Skeletal muscle satellite cell (primary cell): ENCODE data around the gene MAN2A1.

Experiments
- H3K27me3 ChIP-seq: 2 replicates; pipeline ENCODE4 v1.7.0; 2013; ENCODE audit warnings: low read length; ENCODE audit not compliant: control insufficient read depth, insufficient read depth
- H3K36me3 ChIP-seq: 2 replicates; pipeline ENCODE4 v1.7.0; 2013; ENCODE audit warnings: mild to moderate bottlenecking, control low read depth, low read length; ENCODE audit not compliant: insufficient read depth
- H3K4me1 ChIP-seq: 2 replicates; pipeline ENCODE4 v1.7.0; 2013; ENCODE audit warnings: low read length; ENCODE audit not compliant: control insufficient read depth, insufficient read depth
- H3K4me2 ChIP-seq: 2 replicates; pipeline ENCODE4 v1.7.0; 2013; ENCODE audit warnings: mild to moderate bottlenecking, low read length
- H3K4me3 ChIP-seq: 2 replicates; pipeline ENCODE4 v1.7.0; 2013; ENCODE audit warnings: low read length
- H3K9ac ChIP-seq: 2 replicates; pipeline ENCODE4 v1.7.0; 2013; ENCODE audit warnings: mild to moderate bottlenecking, low read depth, low read length, moderate library complexity
- H3K9me3 ChIP-seq: replicated peaks from 2 replicates; pipeline ENCODE4 v1.7.0; 2013; ENCODE audit warnings: mild to moderate bottlenecking, control low read depth, low read length

MAN2A1 gene

DNA sequence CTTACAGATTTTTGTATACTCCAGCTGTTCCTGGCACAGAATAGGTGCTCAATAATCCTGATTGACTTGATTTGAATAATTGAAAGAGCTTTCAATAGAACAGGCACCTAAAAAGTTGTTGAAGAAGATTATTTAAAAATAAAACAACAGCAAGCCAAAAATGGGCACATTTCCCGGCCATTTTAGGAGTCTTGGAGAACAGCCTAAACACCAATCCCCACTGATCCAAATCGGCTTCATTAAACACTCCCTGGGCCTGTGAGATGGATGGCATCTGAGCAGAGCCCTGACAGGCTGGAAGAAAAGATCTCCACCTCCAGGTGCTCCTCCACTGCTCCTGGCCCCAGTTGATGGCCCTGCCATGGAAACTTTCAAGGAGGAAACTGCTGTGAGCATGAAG, 213.3 kb downstream of the MAN2A1 start:
- Histone ChIP-seq H3K4me2 (no peak overlapping the region), H3K27me3 (no peaks in the 10 kb centered on the region), H3K36me3 (no peaks in the 10 kb centered on the region), H3K4me1 (peaks cover 9% of the 10 kb centered on the region), H3K9ac (no peak overlapping the region), H3K9me3 (no peaks in the 10 kb centered on the region), H3K4me3 (no peak overlapping the region)

DNA sequence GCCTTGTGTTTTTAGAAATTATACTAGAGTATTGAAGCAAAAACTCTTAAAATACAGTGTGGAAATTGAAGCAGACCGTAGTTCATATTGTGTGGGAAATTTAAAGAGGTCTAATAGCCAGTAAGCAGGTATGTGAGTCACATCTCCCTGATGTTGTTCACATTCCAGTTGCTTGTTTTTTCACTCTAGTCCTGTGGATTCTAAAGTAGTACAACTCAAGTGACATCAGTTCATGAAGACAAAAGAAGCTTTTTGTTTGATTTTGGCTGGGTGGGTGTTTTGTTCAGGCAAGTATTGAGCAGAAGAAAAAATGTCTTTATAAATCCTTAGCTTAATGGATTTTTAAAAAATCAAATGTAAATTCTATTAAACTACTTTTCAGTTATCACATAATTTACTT, 216.2 kb downstream of the MAN2A1 start:
- no peaks in the 10 kb centered on the region for H3K9me3 ChIP-seq
- peaks cover 11% of the 10 kb centered on the region for H3K4me1 ChIP-seq
- H3K4me3 ChIP-seq, result no peak overlapping the region
- H3K27me3 ChIP-seq, result no peaks in the 10 kb centered on the region
- no peaks in the 10 kb centered on the region for H3K36me3 ChIP-seq
- H3K4me2 ChIP-seq, result no peak overlapping the region
- no peak overlapping the region for H3K9ac ChIP-seq

DNA sequence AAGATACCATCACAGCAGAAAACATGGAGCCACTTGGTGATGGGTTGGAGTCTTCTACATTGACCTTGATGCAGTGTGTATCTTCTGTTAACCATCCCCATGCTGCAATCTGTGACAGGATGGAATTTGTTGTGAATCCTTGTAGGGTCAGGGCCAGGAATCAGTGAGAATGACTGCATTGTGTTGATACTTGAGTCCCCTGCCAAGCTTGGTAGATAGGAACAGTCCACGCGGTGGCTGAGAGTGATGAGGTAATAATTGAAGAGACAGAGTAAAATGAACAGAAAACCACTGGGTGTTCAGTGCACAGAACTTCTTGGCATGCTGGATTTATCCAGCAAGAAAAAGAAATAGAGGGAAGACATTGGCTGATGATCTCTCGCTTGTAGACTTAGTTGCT, 217.5 kb downstream of the MAN2A1 start:
- H3K9ac ChIP-seq, result no peak overlapping the region
- no peaks in the 10 kb centered on the region for H3K36me3 ChIP-seq
- no peaks in the 10 kb centered on the region for H3K27me3 ChIP-seq
- peaks cover 14% of the 10 kb centered on the region for H3K4me1 ChIP-seq
- H3K9me3 ChIP-seq, result no peaks in the 10 kb centered on the region
- H3K4me2 ChIP-seq, result no peak overlapping the region
- H3K4me3 ChIP-seq, result no peak overlapping the region

DNA sequence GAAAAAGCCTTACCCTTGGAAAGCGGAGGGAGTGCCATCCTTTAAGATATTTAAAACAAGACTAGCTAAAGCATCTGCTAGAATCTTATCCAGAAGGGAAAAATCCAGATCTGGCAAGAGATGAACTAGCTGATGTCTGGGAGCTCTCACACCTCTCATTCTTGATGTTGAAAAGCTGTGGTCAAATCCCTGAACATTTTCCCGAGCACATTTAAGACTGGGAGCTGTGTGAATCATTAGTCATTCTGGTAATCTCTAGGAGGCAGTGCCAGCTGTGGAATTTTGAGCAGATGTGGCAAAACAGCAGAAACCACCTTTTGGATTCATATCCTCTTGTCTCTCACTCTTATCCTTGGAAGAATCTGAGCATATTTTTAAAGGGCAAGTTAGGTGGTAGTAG, 218.0 kb downstream of the MAN2A1 start:
- Histone ChIP-seq H3K27me3 (no peaks in the 10 kb centered on the region), H3K9me3 (no peaks in the 10 kb centered on the region), H3K36me3 (no peaks in the 10 kb centered on the region), H3K4me3 (no peak overlapping the region), H3K9ac (no peak overlapping the region), H3K4me2 (no peak overlapping the region), H3K4me1 (peaks cover 18% of the 10 kb centered on the region)

DNA sequence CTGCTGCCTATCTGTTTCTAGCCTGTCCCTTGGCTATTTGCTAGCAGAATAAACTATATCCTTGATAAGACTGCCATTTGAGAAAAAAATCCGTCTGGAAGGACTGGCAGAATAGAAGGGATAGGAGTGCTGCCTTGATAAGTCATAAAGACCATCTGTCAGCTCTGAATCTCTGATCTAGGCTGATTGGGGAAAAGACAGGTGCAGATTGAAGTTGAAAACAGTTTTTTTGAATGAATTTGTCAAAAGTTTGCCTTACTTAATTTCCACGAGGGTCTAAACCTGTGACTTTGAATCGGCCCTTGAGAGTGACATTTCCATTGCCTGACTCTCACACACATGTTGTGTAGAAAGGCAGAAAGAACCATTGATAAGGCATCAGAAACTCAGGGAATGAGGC, 218.6 kb downstream of the MAN2A1 start:
- no peaks in the 10 kb centered on the region for H3K9me3 ChIP-seq
- H3K4me1 ChIP-seq, result peaks cover 18% of the 10 kb centered on the region
- H3K9ac ChIP-seq, result no peak overlapping the region
- H3K27me3 ChIP-seq, result no peaks in the 10 kb centered on the region
- H3K36me3 ChIP-seq, result no peaks in the 10 kb centered on the region
- H3K4me2 ChIP-seq, result no peak overlapping the region
- H3K4me3 ChIP-seq, result no peak overlapping the region

DNA sequence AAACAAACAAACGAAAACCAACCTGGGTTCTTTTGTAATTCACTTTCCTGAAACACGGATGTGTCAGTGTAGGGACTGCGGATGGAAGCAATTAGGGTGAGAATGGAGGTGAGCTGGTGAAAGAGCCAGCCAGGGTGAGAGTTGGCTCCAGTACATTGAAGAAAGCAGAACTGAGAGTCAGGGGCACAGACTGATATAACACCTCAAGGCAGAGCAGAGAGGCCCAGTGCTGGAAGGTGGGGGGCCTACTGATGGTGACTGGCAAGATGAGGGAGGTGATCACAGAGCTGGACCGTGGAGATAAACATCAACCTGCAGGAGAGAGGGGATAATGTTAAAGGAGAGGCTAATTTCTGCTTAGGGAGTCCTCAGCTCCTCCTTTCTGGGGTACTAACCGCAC, 221.1 kb downstream of the MAN2A1 start:
- H3K4me3 ChIP-seq, result no peak overlapping the region
- no peaks in the 10 kb centered on the region for H3K9me3 ChIP-seq
- H3K9ac ChIP-seq, result no peak overlapping the region
- peaks cover 18% of the 10 kb centered on the region for H3K4me1 ChIP-seq
- no peaks in the 10 kb centered on the region for H3K36me3 ChIP-seq
- H3K27me3 ChIP-seq, result no peaks in the 10 kb centered on the region
- no peak overlapping the region for H3K4me2 ChIP-seq

DNA sequence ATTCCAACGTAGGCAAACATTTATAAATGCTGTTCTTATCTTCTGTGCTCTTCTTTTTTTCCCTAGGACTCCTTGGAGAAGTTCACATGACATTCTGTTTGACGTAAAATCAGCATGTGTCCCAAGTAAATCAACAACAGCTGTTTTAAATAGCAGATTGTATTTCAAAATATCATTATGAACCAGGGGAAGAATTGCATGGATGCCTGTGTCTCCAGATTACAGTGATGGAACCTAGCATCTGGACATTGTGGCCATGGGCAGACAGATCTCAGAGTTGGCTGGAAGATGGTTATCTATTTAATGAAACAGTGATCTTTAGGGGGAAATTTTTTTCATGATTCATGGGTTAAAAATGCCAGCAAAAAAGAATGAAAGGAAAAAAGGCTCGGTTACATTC, 222.0 kb downstream of the MAN2A1 start:
- no peak overlapping the region for H3K4me2 ChIP-seq
- no peaks in the 10 kb centered on the region for H3K9me3 ChIP-seq
- H3K9ac ChIP-seq, result no peak overlapping the region
- no peaks in the 10 kb centered on the region for H3K27me3 ChIP-seq
- peaks cover 18% of the 10 kb centered on the region for H3K4me1 ChIP-seq
- H3K36me3 ChIP-seq, result no peaks in the 10 kb centered on the region
- H3K4me3 ChIP-seq, result no peak overlapping the region

DNA sequence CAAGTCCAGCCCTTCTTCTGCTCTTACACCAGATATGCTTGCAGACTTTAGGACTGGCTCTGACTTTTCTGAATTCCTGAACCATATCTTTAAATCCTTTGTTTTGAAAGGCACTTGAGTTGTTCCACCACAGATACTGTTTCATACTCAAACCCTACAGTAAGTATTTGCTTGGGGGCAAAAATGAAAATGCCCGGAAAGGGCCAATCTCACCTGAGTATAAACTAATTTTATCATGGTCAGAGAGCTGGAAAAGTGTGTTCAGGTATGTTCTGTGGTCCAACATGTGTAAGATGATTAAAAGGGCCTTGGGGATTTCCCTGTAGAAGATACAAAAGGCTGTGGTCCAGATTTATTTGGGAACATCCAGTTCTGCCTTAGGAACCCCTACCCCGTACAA, 225.2 kb downstream of the MAN2A1 start:
- Histone ChIP-seq H3K4me3 (no peak overlapping the region), H3K4me1 (peaks cover 6% of the 10 kb centered on the region), H3K4me2 (no peak overlapping the region), H3K9me3 (no peaks in the 10 kb centered on the region), H3K36me3 (no peaks in the 10 kb centered on the region), H3K27me3 (no peaks in the 10 kb centered on the region), H3K9ac (no peak overlapping the region)

DNA sequence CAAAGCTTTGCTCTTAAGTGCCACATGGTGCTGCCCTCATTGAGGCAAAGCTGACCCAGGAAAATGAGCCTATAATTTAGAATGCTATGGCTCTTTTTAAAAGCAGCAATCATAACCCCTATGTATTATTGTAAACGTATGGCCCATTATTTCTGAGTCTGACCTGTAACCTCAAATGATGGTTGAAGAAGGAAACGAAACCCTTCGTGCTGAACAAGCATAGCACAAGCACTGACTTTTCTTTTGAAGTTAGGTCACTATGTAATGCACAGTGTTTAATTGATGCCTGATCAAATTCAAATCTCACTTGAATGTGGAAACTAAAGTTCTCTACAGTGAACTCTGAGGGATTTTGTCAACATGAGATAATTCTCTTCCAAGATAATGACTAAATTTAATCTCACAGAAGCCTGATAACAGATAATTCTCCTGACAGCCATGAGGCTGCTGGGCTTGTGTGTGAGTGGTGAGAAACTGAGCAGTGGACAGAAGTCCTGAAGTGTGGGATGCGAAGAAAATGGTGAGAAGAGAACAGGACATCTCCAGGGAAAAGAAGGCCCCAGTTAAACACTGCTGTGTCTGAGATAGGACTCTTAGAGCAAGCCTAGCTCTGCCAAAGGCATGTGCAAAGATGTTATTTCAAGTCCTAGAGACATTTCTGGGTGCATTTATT, 226.9 kb downstream of the MAN2A1 start:
- Histone ChIP-seq H3K4me1 (peaks cover 6% of the 10 kb centered on the region), H3K4me2 (no peak overlapping the region), H3K27me3 (peaks cover 2% of the 10 kb centered on the region), H3K36me3 (no peaks in the 10 kb centered on the region), H3K9me3 (no peaks in the 10 kb centered on the region), H3K9ac (no peak overlapping the region), H3K4me3 (no peak overlapping the region)
